Upper lobe of left lung (tissue), 4 donors: ENCODE data around the gene KRT33A.

Source experiments
- EP300 ChIP-seq, 4 donors: sonication (generic); formaldehyde crosslinking; IDR thresholded peaks; one replicate each; pipeline ENCODE4 v1.5.1; 2017; ENCODE audit warnings: antibody characterized with exemption in 4 of 4, control low read depth in 2 of 4
- POLR2A ChIP-seq, 4 donors: fragments of 450-650 bp; IDR thresholded peaks; one replicate each; pipeline ENCODE4 v1.5.1; 2016 to 2017; ENCODE audit warnings: antibody characterized with exemption in 4 of 4, mild to moderate bottlenecking in 2 of 4
- POLR2AphosphoS5 ChIP-seq, 2 donors: sonication (generic); formaldehyde crosslinking; IDR thresholded peaks; one replicate each; pipeline ENCODE4 v1.5.1; 2017; ENCODE audit warnings: antibody characterized with exemption in 2 of 2
- TF ChIP-seq, protein P1 (sequence below), 6 experiments: fragments of 450-650 bp in 4 of 6; fragments of 200-600 bp in 2 of 6; sonication (generic) in 2 of 6; IDR thresholded peaks; one replicate each; pipeline ENCODE4 v1.5.1; 2016 to 2019; ENCODE audit warnings: antibody characterized with exemption in 6 of 6

DNA sequence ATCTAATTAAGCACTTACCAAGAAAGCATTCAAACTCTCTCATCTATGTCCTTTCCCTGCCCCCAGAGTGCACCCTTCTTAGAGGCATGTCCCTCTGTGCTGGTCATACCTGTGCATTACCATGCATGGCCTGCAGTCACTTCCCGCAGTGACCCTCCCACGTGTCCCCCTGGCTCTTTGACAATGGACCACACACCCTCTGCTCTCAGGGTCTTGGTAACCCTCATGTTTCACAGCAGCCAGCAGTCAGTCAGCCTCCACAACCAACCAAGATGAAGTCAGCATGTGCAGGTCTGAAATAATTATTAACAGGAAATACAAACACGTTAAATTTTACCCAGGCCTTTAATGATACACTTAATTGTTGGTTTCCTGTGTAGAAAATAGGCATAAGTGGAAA lies 10.1 kb downstream of the KRT33A start:
- TF ChIP-seq POLR2AphosphoS5 (IDR thresholded peaks at IDR 0.05) (no peak), POLR2A (IDR thresholded peaks at IDR 0.05) (no peak), EP300 (IDR thresholded peaks at IDR 0.05) (no peak)
- TF ChIP-seq, protein P1, sequence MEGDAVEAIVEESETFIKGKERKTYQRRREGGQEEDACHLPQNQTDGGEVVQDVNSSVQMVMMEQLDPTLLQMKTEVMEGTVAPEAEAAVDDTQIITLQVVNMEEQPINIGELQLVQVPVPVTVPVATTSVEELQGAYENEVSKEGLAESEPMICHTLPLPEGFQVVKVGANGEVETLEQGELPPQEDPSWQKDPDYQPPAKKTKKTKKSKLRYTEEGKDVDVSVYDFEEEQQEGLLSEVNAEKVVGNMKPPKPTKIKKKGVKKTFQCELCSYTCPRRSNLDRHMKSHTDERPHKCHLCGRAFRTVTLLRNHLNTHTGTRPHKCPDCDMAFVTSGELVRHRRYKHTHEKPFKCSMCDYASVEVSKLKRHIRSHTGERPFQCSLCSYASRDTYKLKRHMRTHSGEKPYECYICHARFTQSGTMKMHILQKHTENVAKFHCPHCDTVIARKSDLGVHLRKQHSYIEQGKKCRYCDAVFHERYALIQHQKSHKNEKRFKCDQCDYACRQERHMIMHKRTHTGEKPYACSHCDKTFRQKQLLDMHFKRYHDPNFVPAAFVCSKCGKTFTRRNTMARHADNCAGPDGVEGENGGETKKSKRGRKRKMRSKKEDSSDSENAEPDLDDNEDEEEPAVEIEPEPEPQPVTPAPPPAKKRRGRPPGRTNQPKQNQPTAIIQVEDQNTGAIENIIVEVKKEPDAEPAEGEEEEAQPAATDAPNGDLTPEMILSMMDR (IDR thresholded peaks at IDR 0.05): no peak
